ENCODE results near the gene FBXO46. TPM values are rescaled to one million over a fixed set of nuclear protein-coding genes. Genes with fewer than 3 reads are reported as not detected.

FBXO46 gene
- total and polyA plus RNA-seq, 2 of the 13 experiments (the other 11 are each of a cell fraction or from before 2014, with no cell fraction given), result 6.2 to 6.4 TPM

DNA sequence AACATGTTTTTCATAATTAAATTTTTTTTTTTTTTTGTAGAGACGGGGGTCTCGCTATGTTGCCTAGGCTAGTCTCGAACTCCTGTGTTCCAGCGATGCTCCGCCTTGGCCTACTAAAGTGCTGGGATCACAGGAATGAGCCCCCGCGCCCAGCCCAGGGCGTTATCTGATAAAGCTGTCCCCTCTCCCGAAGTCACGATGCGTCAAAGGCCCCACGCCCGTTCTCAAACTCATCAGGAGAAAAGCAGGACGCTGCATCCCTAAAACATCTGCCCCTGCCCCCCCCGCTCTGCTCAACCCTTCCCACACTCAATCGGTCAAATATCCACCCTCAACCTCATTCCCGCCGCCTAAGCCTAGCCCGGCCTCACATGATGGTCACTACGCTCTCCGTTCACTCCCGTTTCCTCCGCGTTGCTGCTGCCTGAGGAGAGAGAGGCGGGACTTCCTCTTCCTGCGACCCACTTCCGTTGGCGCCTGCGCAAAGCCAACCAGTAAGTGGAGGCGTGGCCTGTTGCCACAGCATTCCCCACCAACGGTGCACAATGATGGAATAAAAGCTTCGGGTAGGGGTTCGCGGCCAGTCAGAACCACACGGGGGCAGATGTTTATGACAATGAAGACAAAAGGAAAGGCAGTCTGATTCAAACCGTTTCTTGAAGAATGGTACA, 39.0 kb downstream of the FBXO46 start, which contains the start of gene SNRPD2 (continued):
- TF ChIP-seq, protein P1, sequence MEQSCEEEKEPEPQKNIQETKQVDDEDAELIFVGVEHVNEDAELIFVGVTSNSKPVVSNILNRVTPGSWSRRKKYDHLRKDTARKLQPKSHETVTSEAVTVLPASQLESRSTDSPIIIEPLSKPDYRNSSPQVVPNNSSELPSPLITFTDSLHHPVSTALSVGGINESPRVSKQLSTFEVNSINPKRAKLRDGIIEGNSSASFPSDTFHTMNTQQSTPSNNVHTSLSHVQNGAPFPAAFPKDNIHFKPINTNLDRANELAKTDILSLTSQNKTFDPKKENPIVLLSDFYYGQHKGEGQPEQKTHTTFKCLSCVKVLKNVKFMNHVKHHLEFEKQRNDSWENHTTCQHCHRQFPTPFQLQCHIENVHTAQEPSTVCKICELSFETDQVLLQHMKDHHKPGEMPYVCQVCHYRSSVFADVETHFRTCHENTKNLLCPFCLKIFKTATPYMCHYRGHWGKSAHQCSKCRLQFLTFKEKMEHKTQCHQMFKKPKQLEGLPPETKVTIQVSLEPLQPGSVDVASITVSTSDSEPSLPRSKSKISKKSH (CRISPR knock-in tag; IDR thresholded peaks at IDR 0.05; ENCODE audit: borderline replicate concordance), result no peak
- peak; percentile 45 for TF ChIP-seq SALL1 (CRISPR knock-in tag; IDR thresholded peaks at IDR 0.05)
- TF ChIP-seq ZFP41 (CRISPR knock-in tag; IDR thresholded peaks at IDR 0.05; ENCODE audit: borderline replicate concordance), result no peak
- TF ChIP-seq, protein P2, sequence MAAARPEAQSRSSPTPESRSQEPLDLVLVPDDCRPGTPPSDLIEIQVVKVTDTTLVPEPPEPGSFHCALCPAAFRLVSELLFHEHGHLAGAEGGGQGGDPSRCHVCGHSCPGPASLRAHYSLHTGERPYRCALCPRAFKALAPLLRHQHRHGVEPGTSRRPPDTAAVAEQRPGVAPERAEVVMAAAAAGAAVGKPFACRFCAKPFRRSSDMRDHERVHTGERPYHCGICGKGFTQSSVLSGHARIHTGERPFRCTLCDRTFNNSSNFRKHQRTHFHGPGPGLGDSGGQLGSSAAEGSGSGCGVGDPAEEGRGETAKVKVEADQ (CRISPR knock-in tag; IDR thresholded peaks at IDR 0.05; ENCODE audit: borderline replicate concordance), result peak; percentile 45; the same call in 1 of the 2 replicates
- TF ChIP-seq, protein P3, sequence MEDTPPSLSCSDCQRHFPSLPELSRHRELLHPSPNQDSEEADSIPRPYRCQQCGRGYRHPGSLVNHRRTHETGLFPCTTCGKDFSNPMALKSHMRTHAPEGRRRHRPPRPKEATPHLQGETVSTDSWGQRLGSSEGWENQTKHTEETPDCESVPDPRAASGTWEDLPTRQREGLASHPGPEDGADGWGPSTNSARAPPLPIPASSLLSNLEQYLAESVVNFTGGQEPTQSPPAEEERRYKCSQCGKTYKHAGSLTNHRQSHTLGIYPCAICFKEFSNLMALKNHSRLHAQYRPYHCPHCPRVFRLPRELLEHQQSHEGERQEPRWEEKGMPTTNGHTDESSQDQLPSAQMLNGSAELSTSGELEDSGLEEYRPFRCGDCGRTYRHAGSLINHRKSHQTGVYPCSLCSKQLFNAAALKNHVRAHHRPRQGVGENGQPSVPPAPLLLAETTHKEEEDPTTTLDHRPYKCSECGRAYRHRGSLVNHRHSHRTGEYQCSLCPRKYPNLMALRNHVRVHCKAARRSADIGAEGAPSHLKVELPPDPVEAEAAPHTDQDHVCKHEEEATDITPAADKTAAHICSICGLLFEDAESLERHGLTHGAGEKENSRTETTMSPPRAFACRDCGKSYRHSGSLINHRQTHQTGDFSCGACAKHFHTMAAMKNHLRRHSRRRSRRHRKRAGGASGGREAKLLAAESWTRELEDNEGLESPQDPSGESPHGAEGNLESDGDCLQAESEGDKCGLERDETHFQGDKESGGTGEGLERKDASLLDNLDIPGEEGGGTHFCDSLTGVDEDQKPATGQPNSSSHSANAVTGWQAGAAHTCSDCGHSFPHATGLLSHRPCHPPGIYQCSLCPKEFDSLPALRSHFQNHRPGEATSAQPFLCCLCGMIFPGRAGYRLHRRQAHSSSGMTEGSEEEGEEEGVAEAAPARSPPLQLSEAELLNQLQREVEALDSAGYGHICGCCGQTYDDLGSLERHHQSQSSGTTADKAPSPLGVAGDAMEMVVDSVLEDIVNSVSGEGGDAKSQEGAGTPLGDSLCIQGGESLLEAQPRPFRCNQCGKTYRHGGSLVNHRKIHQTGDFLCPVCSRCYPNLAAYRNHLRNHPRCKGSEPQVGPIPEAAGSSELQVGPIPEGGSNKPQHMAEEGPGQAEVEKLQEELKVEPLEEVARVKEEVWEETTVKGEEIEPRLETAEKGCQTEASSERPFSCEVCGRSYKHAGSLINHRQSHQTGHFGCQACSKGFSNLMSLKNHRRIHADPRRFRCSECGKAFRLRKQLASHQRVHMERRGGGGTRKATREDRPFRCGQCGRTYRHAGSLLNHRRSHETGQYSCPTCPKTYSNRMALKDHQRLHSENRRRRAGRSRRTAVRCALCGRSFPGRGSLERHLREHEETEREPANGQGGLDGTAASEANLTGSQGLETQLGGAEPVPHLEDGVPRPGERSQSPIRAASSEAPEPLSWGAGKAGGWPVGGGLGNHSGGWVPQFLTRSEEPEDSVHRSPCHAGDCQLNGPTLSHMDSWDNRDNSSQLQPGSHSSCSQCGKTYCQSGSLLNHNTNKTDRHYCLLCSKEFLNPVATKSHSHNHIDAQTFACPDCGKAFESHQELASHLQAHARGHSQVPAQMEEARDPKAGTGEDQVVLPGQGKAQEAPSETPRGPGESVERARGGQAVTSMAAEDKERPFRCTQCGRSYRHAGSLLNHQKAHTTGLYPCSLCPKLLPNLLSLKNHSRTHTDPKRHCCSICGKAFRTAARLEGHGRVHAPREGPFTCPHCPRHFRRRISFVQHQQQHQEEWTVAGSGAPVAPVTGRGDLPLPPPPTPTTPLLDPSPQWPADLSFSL (CRISPR knock-in tag; IDR thresholded peaks at IDR 0.05), result no peak
- TF ChIP-seq TBX2 (CRISPR knock-in tag; IDR thresholded peaks at IDR 0.05; ENCODE audit: borderline replicate concordance), result peak; percentile 40; the same call in 1 of the 2 replicates
- peak; percentile 25; the same call in 1 of the 2 replicates for TF ChIP-seq FOXO1 (CRISPR knock-in tag; IDR thresholded peaks at IDR 0.05)
- TF ChIP-seq, protein P4, sequence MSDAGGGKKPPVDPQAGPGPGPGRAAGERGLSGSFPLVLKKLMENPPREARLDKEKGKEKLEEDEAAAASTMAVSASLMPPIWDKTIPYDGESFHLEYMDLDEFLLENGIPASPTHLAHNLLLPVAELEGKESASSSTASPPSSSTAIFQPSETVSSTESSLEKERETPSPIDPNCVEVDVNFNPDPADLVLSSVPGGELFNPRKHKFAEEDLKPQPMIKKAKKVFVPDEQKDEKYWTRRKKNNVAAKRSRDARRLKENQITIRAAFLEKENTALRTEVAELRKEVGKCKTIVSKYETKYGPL (CRISPR knock-in tag; IDR thresholded peaks at IDR 0.05), result no peak
- TF ChIP-seq ZNF282 (IDR thresholded peaks at IDR 0.05; ENCODE audit: partially characterized antibody), result no peak
- TF ChIP-seq RBM39 (IDR thresholded peaks at IDR 0.05; ENCODE audit: low read depth, low read length, poor library complexity, severe bottlenecking), result no peak
- 0 out of 2 replicates have a peak, but pooled peaks have one; percentile 31 for TF ChIP-seq ZBTB3 (CRISPR knock-in tag; IDR thresholded peaks at IDR 0.05; ENCODE audit: borderline replicate concordance, low read depth)
- TF ChIP-seq ZNF30 (CRISPR knock-in tag; IDR thresholded peaks at IDR 0.05), result no peak
- no peak for TF ChIP-seq SUZ12 (IDR thresholded peaks at IDR 0.05; ENCODE audit: low read depth, low read length)
- TF ChIP-seq ARNT (IDR thresholded peaks at IDR 0.05), result no peak
- no peak for TF ChIP-seq ZBTB1 (CRISPR knock-in tag; IDR thresholded peaks at IDR 0.05; ENCODE audit: borderline replicate concordance)
- no peak for TF ChIP-seq ATAD3A (CRISPR knock-in tag; IDR thresholded peaks at IDR 0.05)
- TF ChIP-seq BHLHE40 (IDR thresholded peaks at IDR 0.05; ENCODE audit: low read length), result no peak
- no peak for TF ChIP-seq SYNCRIP (IDR thresholded peaks at IDR 0.05; ENCODE audit: insufficient read depth, low read depth, low read length)
- peak; percentile 17; the same call in 1 of the 2 replicates for TF ChIP-seq NFKB2 (CRISPR knock-in tag; IDR thresholded peaks at IDR 0.05; ENCODE audit: borderline replicate concordance)
- TF ChIP-seq CEBPB (IDR thresholded peaks at IDR 0.05; ENCODE audit: borderline replicate concordance, low read depth, low read length), result peak; percentile 8; the same call in 1 of the 2 replicates
- TF ChIP-seq SMARCC2 (IDR thresholded peaks at IDR 0.05), result no peak
